NCI-H1105 (cell line): ENCODE measurements around the gene FARS2.

Experiments
- DNase-seq: peaks from one replicate; lab custom pipeline; 2025; lab: John Stamatoyannopoulos, UW

FARS2 gene

DNA sequence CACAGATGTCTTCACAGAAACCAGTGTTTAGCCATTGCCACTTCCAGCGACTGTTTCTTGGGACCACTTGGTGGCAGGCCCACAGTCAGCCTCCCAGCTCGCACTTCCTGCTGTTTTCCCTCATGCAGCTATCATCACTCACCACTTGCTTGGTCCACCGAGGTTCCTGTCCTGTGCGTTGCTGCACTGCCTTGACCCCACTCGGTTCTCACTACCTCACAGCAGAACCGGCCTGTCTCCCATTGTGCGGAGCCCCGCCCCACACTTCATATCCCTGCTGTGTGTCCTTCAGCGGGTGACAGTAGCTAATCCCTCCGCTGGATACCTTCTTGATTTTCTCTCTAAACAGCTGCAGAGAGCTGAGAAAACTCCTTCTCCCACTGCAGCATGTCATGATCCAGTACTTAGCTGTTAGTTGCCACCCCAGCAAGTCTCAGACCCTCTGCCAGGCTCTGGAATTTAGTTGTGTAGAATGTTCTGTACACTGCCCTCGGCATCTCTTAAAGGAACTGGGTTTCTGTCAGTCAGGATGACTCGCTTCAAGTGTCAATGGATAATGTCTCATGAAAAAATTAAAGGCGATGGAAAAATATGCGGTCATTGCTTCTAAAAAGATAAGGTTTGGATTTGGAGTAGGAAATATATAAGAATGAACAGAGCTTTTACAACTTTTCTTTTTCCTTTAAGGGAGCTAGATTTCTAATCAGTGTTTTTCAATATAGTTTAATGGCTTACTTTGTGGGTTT lies 208.0 kb downstream of the FARS2 start:
- DNase-seq, result no peak

DNA sequence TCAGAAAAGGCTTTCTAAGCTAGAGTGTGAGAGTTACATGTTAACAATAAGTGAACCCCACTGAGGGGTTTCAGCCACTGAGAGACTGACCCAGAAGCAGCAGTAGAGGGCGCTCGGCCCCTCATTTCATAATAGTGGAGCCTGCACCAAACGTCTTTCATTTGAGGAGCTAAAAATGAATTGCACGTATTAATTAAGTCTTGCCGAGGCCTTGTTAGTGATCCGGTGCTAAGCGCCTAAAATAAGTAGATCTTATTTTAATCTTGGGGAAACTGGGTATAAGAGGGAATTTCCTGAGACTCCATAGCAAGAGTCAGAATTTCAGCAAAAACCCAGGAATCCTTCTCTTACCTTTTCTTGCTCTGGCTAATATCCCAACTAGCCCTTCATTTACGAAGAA lies 209.7 kb downstream of the FARS2 start:
- peak; percentile 77 for DNase-seq

DNA sequence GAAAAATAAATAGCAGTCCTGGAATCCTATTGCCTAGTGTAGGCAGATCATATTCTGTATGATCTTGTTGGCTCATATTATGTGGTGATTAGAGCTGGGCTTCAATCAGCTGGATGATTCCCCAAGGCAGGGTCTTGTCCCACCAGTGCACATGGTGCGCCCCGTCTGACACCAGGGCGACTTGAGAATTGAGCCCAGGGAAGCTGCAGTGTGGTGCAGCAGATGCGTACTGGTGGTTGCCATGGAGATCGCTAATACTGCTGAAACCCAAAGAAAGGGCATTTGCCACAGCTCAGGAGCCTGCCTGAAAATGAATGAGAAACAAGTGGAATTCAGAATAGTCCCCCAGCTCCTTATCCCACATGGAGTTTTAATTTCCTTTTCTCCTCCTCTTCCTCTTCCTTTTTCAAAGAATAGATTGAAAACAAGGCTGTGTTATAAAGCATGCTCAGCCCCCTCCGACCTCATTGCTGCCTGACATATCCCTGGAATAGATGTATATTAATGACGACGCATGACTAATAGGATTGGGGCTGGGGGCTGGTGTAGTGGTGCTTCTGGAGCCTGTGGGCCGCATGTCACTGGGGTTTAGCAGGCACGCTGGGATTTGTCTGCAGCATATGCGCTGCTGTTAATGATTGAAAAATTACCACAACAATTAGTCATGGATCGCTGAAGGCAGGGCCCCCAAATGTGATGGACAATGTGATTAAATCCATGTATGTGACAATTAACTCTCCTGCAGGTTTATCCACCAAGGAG lies 210.5 kb downstream of the FARS2 start:
- peak; percentile 51 for DNase-seq

DNA sequence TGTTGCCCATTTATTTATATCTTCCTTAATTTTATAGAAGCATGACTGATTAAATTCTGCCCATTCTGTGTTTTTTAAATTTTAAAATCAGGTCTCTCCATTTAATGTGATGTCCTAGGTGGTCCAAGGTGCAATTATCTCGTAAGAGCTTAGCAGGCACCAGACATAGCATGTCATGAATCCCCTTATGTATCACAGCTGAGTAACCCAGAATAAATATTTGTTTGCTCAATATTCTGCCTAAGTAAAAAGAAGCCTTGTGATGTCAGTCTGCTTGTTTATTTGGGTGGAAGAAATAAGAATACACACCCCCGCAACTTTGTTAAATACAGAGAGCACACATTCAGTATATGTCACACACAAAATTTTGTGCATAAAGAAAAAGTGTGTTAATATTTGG lies 211.3 kb downstream of the FARS2 start:
- no peak for DNase-seq

DNA sequence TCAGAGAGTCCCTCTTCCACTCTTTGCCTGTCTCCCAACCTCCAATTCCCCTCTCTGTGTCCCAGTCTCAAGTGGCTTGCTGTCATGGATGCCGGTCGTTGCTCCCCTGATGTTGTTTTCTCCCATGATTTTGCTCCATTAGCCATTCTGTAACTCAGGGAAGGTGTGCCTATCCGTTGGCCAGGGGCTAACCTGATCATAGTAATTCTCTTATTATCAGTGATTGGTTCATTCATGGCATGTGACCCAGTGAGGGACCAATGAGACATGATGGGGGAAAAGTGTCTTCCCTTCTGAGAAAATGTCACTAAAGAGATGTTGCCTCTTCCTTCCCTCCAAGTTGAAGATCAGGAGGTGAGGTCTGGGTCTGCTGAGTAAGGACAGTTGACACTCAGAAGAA lies 214.5 kb downstream of the FARS2 start:
- no peak for DNase-seq

DNA sequence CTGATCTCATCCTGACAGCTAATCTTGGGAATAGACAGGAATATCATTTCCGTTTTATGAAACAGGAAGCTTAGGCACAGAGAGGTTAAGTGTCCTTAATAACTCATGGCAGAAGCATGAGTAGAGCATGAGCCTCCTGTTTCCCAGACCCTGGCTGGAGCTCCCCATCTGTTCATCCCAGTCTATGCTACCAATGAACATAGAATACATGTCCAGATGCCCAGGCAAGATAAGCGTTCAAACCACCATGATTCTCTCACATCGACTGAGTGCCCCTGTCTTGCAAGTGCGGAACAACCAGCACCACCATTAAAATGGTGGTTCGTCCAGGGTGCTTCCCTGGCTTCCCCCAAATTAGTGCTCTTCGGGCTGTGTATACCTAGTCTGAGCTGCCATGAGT lies 217.1 kb downstream of the FARS2 start:
- no peak for DNase-seq

DNA sequence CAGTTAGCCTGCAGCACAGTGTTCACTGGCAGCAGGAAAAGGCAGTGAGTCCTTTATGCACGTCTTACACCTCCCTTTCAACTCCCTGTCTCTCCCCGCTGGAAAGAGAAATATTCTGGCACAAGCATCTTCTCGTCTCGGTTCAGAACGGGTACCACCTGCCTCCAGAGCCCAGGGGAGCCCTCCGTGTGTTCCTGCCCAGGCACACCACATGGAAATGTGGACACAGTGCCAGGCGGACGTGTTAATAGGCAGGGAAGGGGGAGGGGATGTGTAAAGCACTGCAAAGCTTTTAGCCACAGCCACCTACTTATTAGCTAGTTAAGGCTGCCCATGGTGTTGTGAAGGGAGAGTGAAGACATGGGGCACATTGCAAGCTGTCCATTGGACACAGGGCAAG lies 219.7 kb downstream of the FARS2 start:
- DNase-seq, result peak; percentile 94

DNA sequence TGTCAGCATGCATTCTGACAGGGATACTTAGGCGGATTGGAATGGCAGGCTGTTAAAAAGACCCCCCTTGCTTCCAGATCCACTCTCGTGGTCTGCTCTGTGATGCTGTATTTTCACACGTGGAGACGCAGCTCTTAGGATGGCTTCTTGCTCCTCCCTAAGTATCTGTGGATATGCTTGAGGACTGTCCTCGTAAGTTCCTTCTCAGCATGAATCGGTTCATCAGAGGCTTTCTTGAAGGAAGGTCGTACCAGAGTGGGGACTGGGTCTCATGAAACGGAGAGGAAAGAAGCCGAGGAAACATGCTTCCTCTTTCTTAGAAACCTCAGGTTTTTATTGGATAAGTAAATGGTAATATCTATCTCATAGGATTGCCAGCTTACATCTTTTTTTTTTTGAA lies 220.4 kb downstream of the FARS2 start:
- no peak for DNase-seq

DNA sequence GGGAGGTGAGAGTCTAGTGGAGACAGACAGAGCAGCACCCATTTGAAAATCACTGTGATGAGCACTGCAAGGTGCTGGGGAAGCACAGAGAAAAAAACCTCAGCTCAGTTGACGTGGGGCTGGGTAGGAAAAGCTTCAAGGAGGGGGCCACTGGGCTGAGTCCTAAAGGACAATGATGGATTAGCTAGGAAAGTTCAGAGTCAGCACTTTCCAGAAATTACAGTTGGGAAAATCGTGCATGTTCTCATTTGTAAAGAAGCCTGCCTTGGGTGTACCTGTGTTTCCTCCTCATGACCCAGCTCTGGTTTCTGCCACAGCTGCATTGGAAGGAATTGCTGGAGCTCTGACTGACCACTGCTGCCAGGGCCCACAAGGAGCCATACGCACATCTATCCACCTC lies 221.3 kb downstream of the FARS2 start:
- no peak for DNase-seq

DNA sequence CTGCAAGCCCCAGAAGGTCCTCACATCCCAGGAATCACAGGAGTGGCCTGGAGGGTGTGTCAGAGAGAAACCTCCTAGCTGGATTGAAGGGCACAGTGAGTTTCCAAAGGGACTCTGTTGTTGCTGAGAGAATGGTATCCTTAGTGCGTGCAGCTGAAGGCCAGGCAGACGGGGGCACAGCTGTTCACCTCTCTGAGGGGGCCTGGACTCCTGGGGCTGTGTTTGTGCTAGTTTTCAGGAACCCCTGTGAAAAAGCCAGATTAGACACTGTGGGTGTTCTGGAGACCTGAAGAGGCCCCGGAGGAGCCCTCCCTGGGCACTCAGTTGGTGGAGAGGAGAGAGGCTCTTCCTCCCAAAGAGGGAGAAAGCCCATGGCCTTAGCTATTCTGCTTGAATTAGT lies 223.4 kb downstream of the FARS2 start:
- DNase-seq, result no peak

DNA sequence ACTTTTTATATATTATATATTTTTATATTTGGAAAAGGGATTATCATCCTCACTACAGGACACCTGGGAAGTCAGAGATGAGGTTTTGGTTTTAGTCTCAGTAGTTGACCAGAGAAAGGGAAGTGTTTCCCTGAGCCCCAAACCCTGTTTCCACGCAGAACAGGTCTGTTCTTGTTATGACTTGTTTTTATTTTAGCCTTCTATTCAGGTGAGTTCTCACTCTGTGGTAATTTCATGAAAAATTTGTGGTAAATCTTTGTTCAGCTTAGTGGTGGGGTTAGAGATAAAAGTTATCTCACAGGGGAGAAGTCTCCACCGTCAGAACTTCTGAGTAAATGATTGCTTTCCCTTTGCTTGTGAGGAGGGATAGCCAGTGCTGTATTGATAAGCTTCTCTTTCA lies 224.9 kb downstream of the FARS2 start:
- no peak for DNase-seq

DNA sequence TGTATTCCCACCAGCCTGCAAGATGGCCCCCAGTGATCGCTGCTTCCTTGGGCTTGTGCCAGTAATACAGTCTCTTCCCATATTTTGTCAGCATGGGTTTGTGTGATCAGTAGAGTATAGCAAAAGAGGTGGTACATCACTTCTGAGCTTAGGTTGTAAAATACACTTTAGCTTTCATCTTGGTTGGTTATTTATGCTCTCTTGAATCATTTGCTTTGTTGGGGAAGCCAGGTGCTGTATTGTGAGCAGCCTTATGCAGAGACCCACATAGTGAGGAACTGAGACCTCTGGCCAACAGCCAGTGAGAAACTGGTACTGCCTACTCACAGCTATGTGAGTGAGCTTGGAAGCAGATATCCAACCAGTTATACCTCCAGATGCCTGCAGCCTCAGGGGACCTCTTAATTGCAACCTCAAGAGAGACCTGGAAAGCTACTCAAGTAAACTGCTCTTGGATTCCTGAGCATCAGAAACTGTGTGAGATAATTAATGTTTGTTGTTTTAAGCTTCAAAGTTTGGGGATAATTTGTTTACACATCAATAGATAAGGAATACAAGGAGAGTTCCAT lies 229.3 kb downstream of the FARS2 start:
- DNase-seq, result peak; percentile 93

DNA sequence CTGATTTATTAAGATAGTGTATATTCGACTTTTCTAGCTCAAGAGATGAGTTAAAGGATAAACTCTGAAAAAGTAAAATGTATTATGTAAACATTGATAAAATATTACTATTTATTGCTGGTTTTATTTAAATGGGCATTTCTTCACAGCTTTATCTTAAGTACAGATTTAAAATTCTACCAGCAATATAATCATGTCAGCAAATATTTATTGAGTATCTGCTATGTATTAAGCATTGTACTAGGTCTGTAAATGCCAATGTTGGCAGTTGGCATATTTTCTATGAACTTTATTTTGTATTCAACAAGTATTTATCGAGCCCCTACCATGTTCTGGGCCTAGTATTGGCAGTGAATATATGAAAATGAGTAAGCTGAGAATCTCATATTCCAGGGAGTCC lies 231.0 kb downstream of the FARS2 start:
- no peak for DNase-seq

DNA sequence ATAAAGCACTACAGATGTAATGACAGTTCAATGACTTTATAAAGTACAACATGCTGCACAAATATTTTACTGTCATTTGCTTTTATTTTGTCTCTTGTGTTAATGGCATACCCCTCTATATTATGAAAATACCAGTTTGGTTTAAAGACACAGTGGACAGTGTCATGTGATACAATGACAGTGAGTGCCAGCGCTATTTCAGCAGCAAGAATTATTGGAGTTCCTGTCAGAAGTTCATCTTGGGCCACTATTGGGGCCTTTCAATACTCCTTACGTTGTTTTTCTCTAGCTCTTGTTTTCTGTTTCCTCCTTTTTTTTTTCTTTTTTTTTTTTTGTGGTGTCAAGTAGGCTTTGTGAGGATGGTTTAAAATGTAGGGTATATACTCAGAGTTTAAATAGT lies 232.5 kb downstream of the FARS2 start:
- DNase-seq, result no peak

DNA sequence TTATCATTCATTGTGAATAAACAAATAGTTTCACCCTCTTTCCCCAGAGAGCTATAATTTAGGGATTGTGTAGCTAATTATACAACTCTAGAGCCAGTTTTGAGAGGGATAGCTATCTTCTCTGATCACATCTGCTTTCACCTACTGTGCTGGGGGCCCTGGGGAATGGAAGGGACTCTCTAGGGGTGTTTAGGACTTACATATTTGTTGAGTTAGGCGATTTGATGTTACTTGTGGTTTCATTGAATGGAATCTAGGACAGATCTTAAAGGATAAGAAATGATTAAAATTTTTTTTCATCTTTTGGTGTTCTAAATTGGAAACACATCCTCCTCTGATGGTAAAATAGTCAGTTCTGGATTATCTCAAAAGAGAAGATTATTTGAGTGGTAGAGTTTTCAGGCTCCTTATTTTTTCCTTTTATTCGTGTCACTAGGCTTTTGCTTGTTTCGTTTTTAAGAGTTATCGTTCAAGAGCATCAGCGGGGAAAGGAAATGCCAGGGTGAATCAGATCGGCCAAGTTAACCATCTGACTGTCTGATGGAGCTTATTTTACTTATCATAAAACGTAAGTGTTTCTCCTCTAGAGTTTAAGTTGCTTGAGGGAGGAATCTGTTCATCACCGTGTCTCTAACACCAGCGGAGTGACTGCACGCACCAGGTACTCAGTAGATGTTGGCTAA lies 236.7 kb downstream of the FARS2 start:
- peak; percentile 77 for DNase-seq

DNA sequence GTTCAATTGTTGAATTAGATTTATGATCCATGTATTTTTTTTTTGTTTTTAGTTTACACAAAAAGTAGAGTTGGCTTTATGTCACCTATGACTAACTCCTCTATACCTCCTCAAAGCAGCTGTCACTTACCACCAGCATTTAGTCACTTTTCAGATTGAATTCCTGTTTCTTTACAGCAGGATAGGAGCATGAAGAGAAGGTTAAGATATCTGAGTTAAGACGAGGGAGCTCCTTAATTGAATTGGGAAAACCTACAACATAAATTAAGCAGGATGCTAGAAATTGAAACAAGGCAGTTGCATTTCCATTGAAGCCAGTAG lies 237.2 kb downstream of the FARS2 start:
- DNase-seq, result no peak

DNA sequence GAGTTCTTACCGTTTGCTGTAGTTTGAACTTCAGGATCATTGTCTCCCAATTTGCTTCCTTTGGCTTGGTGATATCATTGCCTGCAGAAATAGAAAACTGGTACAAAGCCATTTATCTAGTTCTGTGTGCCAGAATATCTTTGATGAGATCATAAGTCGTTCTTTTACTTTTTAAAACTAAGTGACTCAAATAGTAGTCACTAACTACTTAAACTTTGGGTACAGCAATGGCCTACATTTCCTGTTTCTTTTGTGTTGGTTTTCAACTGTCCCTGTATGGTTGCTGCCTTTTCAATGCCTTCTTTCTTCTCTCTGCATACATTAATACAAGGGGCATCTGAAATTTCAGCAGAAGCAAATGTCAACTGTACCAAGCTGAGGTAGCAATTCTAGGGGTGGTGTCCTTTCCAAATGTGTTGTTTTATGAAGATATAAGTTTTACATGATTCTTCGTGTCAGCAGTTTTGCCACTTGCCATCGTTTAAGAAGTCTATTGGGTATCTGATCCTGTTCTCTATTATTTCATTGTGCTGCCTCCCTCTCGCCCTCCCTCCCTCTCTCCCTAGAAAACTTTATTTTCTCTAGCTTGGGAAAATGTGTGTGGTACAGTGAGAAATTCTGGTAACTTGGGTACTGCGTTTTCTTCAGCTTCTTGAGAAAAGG lies 238.5 kb downstream of the FARS2 start:
- no peak for DNase-seq

DNA sequence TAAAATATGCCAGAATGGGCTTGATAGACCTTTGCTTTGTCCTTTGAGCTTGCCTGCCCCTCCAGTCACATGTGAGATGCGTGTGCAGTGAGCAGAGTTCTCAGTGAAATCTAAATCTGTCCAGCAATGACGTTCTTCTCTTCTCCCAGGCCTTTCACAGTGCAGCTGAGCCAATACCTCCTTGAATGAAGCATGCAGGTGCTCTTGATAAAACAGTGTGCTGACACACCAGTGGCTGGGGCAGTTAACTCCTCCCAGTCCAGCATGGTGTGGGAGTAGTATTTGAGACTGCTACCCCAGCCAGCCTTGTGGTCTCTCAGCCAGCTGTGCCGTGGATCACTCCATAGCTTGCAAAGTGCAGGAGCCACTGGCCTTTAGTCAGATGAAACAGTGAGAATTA lies 240.5 kb downstream of the FARS2 start:
- DNase-seq, result no peak

DNA sequence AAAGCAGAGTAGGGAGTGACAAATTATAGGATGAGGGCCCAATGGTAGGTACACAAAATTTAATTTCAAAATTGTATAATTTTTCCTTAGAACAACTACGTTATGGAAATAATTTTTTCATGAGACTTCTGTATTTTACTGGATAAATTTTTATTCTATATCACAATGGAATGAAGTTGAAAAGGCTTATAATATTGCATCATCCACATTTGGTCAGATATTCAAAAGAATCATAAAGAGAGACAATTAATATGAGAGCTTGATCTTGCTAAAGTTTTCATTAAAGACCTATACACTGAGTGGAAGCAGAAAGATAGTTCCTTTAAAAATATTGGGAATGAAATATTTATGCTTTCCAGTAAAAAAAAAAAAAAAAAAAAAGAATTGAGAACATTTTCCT lies 242.8 kb downstream of the FARS2 start:
- no peak for DNase-seq

DNA sequence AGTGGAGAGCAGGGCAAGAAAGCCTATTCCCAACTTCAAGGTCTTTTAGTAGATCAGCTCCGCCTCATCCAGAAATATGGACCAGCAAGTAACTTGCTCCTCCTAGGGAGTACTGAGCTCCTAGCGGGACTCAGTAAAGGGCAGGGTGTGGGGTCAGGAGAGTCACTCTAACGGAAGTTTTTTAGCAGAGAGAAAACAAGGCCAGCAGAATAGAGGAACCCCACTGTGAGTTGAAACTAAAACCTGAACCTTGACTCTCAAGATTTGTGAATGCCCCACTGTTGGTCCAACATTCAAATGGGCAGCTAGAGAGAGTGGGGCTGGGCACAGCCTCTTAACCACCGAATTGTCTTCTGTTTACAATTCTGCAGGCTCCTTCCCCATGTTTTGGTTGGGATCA lies 244.8 kb downstream of the FARS2 start:
- DNase-seq, result no peak

DNA sequence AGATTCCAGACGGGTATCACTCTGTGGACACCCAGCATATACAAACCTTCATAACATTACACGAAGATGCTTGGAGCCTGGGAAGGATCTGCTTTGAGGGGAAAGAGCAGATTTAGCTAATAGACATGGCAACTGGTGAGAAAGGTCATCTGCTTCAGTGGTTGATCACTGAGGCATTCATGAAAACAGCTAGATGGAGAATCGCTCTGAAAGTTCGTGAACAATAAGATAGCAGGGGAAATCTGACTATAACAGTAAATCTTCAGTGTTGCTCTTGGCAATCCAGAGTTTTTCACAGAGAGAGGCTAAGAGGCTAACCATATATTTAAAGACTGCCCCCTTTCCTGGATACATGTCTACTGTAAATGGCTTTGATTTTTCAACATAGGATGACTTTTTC lies 245.3 kb downstream of the FARS2 start:
- DNase-seq, result no peak

DNA sequence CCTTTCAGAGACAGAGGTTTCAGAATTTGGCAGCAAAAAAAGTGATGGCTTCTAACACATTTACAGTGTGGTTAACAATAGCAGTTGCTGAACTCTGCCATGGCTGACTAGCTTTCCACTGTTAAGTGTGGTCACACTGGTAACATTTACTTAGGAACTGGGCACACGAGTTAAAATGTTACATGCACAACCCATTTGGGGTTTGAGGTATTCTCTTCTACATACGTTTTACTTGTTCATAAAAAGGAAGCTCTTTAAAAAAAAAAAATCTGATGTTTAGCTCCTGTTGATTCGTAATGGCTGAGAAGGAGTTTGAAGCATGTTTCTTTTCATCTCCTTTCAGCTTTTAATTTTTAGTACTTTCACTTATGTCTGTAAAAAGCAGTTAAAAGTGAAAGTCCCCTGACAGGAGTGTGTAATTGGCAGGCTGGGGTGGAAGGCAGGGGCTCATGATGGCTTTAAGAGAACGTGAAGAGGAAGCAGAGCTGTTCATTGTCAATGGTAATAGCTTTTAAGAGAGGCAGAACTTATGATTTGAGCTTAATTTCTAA lies 245.9 kb downstream of the FARS2 start:
- no peak for DNase-seq
